HL-60/S4 treated with phorbol 12-myristate 13-acetate at 8.2 ng/mL for 4 days and 3 days (cell line): Measurements from ENCODE around the gene FAM162A.
"Not testable (repeated sequence)": the region's sequence is repeated elsewhere in the genome, so short reads cannot be mapped to it uniquely, and the experiment has no call there.

Experiments used
- in situ Hi-C: fragments of 300-500 bp; cut with MboI; formaldehyde crosslinking; loops from 2 replicates; pipeline ENCODE4 v1.15.0; 2022; ENCODE audit warnings: low sequenced_read_pairs

Gene FAM162A, protein sequence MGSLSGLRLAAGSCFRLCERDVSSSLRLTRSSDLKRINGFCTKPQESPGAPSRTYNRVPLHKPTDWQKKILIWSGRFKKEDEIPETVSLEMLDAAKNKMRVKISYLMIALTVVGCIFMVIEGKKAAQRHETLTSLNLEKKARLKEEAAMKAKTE

DNA sequence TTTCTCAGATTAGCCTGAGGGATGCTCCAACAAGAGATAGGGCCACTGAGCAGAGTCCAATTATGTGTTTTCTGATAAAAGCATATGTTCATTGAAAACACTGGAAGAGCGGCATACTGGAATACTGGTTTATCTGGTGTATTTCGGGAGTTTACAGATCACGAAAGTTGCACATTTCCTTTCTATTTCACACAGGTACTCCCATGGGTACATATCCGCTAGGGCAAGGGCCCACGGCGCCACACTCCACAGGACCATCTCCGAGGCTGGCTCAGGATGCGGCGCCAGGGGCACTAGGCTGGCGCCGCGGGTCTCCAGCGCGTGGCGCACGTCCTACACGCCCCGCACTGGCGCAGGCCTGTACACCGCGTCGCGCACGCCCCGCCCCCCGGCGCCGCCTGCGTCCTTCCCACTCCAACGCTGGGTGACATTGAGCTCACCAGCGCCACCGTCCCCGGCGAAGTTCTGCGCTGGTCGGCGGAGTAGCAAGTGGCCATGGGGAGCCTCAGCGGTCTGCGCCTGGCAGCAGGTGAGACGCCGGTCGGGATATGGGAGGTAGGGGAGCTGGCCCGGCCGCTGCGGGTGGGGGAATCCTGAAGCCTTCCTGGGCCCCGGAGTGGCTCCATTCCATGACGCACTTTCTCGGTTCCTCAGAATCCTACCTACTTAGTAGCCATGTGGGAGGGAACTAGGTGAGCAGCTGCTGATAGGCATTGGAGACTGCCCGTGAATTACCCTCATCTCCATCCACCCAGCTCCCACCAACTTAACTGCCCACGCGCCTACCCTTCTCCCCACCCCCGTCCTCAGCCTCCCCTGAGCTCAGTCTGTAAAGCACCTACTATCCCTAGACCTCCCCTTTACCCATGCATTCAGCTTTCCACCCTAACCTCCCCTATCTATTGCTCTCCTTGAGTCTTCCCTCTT, at the start of gene FAM162A:
TSS of gene FAM162A (plus strand) at position 412 of the 927 bp plus-strand sequence. CDS start at position 496, 84 bp downstream.
- in situ Hi-C loops = no loop called here

DNA sequence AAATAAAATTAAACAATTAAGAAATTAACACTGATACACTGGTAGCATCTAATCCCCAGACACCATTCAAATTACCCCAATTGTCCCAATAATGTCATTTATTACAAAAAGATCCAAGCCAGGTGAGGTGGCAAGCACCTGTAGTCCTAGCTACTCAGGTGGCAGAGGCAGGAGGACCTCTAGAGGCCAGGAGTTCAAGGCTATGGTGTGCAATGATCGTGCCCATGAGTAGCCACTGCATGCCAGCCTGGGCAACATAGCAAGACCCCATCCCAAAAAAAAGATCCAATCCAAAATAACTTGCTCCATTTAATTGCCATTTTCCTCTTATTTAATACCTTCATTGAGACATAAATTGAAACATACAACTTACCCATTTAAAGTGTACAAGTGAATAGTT, 41.2 kb upstream of the FAM162A start:
- in situ Hi-C loops = no loop called here

DNA sequence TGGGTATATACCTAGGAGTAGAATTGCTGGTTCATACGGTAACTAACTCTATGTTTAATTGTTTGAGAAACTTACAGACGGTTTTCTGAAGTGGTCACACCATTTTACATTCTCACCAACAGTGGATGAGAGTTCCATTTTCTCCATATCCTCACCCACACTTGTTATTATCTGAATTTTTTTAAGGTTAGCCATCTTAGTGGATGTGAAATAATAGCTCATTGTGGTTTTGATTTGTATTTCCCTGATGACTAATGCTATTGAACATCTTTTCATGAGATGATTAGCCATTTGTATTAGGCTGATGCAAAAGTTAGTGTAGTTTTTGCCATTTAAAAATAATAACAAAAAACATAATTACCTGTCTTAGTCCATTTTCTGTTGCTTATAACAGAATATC, 40.3 kb upstream of the FAM162A start:
- in situ Hi-C loops = no loop called here

DNA sequence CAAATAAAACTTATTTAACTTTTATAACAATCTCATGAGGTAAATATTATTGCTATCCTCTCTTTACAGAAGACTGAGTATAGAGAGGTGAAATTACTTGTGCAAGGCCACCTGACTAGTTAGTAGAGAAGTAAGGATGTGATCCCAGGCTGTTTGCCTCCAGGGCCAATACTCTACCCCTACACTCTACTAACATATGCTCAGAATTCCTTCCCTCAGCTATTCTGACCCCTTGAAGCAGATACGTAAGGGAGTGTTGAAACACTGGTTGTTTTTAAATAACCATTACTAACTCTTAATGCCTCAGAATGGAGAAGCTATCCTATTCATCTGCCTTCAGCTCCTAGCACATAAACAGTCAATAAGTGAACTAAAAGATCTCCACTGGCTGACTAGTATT, 34.8 kb upstream of the FAM162A start:
- in situ Hi-C loops = no loop called here

DNA sequence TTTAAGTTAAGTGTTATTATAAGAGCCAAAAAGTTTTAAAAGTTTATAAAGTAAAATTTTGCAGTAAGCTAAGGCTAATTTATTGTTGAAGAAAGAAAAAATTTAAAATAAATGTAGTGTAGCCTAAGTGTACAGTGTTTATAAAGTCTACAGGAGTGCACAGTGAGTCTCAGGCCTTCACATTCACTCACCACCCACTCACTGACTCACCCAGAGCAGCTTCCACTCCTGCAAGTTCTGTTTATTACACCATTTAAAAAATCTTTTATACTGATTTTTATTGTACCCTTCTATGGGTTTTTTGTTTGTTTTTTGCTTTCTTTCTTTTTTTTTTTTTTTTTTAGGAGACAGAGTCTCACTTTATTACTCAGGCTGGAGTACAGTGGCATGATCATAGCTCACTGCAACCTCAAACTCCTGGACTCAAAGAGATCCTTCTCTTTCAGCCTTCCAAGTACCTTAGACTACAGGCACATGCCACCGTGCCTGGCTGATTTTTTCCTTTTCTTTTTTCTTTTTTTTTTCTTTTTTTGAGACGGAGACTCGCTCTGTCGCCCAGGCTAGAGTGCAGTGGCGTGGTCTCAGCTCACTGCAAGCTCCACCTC, 33.1 kb upstream of the FAM162A start:
- in situ Hi-C loops = no loop called here

DNA sequence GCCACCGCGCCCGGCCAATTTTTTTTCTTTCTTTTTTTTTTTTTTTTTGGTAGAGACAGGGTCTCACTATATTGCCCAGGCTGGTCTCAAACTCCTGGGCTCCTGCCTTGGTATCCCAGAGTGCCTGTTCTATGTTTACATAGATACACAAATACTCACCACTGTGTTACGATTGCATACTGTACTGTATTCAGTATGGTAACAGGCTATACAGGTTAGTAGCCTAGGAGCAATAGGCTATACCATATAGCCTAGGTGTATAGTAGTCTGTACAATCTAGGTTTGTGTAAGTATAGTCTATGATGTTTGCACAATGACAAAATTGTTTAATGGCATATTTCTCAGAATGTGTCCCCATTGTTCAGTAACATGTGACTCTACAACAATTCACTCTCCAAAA, 32.4 kb upstream of the FAM162A start:
- in situ Hi-C loops = no loop called here

DNA sequence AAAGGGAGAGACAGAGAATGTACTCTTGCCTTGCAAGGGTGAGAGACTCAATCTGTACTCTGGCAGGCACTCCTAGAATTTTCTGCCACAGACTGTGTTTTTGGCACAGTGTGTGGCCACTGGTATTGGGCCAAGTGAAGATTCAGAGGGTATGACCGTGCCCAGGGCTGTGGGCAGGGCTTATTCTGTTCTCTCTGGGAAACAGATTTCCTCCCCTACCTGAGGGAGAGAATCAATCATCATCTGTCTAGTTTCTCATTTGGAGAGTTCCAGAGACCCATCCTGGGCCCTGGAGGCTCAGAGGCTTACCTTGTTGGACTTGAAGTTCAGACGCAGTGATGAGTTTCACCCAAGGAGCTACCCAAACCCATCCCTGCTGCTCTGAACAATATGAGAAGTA, 30.8 kb upstream of the FAM162A start:
- in situ Hi-C loops = no loop called here

DNA sequence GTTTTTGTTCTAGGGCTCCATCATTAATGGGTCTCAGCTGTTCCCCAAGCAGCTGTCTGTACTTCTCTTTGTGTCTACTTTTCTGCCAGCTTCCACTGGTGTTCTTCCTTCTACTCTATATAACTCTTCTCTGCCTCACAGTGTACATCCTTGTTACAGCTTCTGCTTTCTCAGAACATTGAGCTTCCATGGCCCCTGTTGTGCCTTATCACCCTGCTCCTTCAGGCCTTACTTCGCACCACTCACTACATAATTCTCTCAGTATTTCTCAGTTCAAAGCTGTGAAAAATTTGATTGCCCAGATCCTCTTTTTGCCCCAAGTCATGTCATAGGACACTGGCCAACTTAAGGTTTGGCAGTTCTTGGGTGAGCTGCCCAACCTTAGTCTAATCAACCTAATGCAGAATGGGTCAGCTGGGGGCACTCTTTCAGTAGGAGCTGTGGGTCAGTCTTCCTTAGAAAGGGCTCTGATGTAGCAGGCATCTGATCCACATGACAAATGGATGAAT, 30.0 kb upstream of the FAM162A start:
- in situ Hi-C loops = no loop called here

DNA sequence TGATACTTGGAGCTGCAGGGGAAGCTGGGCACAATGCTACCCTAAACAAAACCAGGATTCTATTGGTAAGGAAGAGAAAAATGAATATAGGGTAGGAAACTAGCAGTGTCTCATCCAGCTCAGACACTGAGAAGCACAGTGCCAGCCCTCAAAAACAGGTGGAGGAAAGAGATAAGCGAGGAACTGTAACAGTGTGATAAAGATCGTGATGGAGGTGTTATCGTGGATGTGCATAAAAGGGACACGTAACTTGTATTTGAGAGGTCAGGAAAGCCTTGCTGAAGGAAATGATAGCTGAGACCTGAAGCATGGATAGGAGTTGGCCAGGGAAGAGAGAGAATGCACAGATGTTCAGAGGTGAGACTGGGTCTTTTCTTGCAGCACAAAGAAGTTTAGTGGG, 28.4 kb upstream of the FAM162A start:
- in situ Hi-C loops = no loop called here

DNA sequence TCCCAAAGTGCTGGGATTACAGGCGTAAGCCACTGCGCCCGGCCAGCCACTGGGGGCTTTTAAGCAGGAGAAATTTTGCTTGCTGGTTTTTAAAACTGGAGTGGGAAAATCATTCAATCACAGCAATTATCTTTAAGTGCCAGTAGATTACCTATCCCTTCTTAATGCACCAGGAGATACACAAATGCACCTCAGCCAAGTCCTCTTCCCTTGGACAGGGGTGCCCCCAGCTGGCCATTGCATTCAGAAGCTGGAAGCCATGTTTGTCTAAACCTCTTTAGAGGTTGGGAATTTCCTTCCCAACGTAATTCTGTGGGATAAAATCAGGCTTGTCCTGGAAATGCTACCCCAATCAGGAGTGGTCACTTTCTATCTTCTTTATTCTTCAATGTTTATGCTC, 27.6 kb upstream of the FAM162A start:
- in situ Hi-C loops = no loop called here

DNA sequence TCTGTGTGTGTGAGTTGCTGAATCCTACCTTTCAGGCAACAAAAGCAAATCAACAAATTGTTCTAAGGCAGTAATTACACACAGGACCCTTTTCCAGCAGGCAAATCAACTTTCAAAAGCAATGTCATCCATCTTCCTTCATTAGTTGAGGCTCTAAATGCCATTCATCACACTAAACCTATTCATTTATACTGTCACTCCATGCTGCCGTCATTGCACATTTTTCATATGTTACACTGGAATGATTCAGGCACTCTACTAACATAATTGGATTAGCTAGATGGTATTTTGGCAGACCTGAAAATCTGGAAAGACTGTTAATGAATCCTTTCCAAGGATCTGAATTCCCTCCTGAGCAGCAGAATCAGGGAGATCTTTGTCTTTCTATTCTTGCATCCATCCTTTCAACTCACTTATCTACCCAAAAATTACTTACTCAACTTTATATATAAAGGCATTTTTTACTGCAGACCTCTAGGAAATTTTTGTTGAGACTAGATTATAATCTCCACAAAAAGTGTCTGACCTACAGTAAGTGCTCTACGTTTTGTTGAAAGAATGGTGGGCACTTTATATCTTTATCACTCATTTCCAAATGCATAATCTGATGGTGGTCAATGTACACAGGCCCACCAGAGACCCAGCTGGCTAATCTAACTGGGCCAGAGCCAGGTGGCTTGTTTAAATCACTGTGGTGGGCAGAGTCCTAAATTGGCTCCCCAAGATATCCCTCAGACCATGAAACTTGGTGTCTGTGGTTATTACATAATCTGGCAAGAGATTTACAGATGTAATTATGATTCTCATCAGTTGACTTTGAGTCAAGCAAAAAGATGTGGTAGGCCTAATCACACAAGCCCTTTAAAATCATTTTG, 25.9 kb upstream of the FAM162A start:
- in situ Hi-C loops = no loop called here

DNA sequence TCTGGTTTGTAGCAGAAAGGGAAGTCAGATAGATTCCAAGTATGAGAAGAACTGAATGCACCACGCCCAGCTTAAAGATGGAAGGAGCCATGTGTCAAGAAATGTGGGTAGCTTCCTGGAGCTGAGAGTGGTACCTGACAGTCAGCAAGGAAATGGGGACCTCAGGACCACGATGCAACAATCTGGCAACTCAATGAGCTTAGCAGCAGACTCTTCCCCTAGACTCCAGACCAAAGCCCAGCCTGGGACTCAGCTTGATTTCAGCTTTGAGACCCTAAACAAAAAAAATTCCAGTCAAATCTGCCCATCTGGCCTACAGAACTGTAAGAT, 25.3 kb upstream of the FAM162A start:
- in situ Hi-C loops = no loop called here

DNA sequence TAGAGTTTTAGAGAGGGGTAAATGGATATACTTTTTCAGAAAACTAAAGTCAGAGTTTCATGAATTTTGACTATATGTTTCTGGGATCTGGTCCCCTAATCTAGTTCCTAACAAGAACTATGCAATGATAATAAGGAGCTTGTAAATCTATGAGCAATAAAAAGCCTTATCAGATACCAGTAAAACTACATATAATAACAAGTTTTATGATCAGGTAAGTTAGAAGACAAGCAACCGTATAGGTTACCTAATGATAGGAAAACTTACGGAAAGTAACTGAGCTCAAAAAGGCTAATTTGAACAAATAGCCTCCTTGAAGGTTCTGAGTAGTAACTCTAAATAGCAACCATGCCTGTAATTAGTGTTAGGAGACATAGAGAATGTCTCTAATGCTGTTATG, 22.0 kb upstream of the FAM162A start:
- in situ Hi-C loops = no loop called here

DNA sequence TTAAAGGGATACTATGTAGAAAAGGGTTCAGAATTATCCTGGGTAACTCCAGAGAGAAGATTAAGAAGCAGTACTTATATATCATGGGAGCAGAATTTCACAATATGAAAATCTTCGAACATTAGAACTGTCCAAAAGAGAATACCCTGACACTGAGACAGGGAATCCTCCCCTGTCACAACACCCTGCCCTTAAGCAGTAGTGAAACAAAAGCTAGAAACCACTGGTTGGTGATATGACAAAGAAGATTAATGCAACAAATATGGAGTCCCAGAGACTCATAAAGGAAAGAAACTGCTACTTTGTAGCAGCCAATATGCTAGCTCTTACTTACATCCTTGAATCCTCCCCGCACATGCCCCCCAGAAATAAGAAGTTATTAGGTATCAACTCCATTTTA, 19.5 kb upstream of the FAM162A start:
- in situ Hi-C loops = no loop called here

DNA sequence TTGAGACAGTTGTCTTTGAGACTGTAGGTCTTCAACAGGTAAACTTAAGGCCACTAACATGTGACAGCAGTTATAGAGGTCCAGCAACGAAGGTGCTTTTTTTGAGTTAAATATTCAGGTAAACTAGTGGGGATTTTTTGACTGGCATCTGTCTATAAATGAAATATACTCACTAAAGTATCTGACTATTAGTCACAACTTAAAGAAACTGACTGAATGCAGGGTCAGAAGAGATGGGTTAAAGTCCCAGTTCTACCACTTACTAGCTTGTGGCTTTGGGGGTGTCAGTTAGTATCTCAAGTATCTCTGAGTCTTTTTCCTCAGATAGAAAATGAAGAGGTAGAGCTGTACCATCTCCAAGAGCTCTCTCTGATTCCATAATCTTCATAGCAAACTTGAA, 18.9 kb upstream of the FAM162A start:
- in situ Hi-C loops = no loop called here

DNA sequence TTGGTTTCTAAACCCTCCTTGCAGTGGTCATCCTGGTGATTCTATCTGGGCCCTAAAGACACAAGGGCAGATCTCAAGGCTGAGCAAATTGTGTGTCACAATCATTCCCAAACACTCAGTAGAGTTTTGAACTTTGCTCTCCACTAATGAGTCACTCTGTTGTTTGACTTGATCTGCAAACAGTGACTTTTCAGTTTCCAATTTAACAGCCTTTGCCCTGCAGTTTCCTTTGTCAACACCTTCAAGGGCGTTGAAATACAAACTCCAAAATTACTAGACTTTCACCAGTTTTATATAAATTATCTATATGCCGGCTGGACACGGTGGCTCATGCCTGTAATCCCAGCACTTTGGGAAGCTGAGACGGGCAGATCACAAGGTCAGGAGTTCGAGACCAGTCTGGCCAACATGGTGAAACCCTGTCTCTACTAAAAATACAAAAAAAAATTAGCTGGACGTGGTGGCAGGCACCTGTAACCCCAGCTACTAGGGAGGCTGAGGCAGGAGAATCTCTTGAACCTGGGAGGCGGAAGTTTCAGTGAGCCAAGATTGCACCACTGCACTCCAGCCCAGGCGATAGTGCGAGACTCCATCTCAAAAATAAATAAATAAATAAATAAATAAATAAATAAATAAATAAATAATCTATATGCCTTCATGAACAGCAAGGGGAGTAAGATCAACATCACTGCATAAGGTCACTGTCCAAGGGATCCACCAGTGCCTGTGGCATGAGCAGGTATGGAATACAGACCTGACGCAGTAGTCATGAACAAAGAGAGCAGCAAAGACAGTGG, 18.2 kb upstream of the FAM162A start:
- in situ Hi-C loops = not testable (repeated sequence)

DNA sequence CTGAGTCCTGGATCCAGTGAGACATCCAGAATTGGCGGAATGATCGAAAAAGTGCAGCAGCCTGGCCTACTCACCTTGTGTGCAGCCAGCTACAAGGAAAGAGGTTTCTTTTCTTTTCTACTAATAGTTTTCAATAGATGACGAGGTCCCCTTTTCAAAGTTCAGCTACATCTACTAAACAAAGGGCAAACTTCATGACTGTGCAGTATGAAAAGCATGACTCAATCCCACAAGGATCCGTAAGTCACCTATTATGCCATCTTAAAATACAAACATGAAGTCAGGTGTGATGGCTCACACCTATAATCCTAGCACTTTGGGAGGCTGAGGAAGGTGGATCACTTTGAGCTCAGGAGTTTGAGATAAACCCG, 17.6 kb upstream of the FAM162A start:
- in situ Hi-C loops = no loop called here

DNA sequence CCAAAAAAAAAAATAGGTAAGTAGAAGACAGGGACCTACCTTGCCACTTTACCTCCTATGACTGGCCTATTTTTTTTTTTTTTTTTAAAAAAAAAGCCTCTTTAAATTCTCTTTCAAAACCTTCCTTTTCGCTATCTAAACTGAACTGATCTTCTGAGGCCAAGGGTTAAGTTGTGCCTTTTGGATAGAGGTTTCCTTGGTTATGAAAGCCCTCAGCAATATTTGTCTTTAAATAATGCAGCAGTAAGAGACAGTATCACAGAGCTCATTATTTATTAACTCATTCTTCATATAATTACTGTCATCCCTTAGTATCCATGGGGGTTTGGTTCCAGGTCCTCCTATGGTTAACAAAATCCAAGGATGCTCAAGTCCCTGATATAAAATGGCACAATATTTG, 9.9 kb upstream of the FAM162A start:
- in situ Hi-C loops = no loop called here

DNA sequence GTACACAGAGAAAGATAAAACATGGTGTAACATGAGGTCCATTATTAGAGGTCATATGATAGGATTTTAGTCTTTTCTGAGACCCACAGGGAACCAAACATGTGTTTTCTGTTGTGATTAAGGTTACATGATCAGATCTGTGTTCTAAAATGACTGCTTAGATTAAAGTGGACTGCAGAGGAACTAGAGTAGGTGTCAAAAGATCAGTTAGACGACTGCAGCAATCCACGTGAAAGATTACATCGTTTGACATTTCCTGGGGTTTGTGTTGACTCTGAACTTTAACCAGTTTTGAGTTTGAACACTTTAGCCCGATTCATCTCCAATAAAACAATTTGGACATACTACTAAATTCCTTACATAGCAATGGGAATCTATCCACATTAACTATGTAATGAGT, 6.0 kb upstream of the FAM162A start:
- in situ Hi-C loops = no loop called here

DNA sequence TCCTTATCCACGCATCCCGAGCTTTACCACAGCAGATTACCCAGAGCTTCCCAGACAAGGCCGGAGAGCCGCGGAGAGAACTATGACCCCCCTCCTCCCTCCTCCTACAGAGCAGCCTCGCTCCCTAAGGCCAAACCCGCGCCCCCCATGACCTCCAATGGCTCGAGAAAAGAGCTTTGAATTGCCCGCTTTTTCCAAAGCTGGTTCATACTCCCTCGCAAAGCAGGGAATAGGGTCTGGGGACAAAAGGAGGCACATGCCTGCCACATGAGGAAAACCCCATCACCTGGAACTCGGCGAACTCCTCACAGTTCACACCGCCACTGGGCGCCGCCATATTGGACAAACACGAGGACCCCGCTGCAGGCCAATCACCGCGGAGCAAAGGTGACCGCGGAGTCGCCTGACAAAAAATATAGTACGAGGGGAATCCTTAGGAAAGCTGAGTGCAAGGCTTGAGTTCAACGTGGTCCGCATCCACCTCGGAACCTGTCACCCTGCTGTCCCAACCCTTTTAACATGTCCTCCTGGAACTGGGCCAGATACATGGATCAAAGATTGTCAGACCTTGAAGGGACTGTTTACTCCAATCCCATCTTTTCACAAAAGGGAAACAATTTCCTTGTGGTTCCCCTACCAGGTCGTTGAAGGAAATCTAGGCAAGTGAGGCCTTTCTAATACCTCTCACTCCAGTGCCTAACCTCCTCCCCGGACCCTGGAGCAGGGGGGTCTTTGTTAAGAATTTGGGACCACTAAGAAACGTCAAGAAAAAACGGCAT, 905 bp upstream of the FAM162A start, which contains the start of gene MIX23:
TSS of gene MIX23 (minus strand) at position 344 of the 779 bp plus-strand sequence. CDS start at position 337, 7 bp downstream.
- in situ Hi-C loops = no loop called here
